Measurements from ENCODE around the gene GDPD5.

The GDPD5 gene

DNA sequence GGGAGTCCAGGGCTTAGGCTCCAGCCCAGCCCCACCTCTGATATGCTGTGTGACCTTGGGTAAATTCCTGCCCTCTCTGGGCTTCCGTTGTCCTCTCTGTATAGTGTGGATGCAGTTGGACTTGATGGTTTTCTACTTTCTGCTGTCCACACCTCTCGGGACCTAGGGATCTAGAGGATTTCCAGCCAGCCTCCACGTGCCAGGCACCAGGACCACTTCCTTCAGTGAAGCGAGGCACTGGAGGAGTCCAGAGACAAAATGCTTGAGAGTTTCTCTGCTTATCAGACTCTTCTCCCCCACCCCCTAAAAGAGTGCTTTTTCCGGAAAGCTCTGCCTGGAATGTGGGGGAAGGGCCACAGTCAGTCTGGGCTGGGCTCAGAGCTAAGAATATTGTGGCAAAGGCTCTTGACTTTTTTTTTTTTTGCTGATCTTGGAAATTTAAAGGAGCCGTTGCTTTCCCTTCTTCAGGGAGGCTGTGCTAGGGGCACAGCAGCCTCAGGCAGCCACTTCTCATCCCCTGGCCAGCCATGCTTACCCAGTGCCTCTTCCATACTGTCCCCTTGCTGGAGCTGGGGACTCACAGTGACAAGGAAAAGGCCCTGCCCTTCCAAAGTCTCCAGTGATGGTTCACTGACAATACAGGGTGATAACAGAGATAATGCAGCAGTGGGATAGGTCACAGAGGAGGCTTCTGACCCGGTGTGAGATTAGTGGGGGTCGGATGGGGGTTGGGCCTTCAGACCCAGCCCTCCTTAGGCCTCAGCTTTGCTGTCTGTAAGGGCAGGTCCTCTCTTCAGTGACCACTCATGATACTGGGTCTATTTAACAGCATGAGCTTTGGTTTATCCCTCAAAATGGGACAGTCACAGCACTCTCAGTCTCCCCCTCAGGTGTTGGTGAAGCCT lies 33.5 kb upstream of the GDPD5 start:
- no peak overlapping the region for H3K4me3 ChIP-seq (IDR thresholded peaks at IDR 0.05; ENCODE audit: insufficient read depth, low read depth, low read length)
- no peak overlapping the region for H3K9ac ChIP-seq
- no peaks in the 10 kb centered on the region for H3K27me3 ChIP-seq (ENCODE audit: insufficient read depth, low read depth)
- no peak overlapping the region for H2AFZ ChIP-seq (ENCODE audit: low read depth)
- H3K36me3 ChIP-seq (ENCODE audit: insufficient read depth), result no peaks in the 10 kb centered on the region
- no peaks in the 10 kb centered on the region for H4K20me1 ChIP-seq (ENCODE audit: insufficient read depth)
- peaks cover 14% of the 10 kb centered on the region for H3K4me1 ChIP-seq (ENCODE audit: low read depth, poor library complexity, severe bottlenecking)
- H3K79me2 ChIP-seq (ENCODE audit: insufficient read depth, low read depth), result peaks cover 6% of the 10 kb centered on the region
- H3K27ac ChIP-seq, result no peak overlapping the region
- no peak overlapping the region for H3K4me2 ChIP-seq
- TF ChIP-seq CTCF (conservative IDR thresholded peaks at IDR 0.05; ENCODE audit: low read depth, low read length), result no peak

GRCh38 chr11:75557666-75558494 lies 32.1 kb upstream of the GDPD5 start:
- no peak overlapping the region for H3K27ac ChIP-seq
- no peak overlapping the region for H3K4me2 ChIP-seq

DNA sequence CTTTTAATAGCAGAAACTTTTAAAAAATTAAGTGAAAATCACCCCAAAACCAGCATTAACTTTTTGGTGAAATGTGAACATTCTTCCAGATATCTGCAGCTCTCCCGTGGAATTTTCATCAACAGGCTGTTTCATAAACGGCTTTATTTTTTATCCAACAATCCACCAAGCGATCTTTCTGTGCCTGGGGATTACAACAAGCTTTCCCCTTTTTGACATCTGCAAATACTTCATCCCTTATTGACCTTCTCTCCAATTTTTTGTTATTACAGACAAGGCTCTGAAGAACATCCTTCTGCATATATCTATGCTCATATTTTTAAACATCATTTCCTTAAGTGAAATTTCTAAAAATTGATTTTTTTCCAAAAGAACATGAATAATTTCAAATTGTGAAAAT lies 30.5 kb upstream of the GDPD5 start:
- no peak overlapping the region for H3K4me2 ChIP-seq
- H4K20me1 ChIP-seq (ENCODE audit: insufficient read depth), result no peaks in the 10 kb centered on the region
- H3K36me3 ChIP-seq (ENCODE audit: insufficient read depth), result no peaks in the 10 kb centered on the region
- H3K79me2 ChIP-seq (ENCODE audit: insufficient read depth, low read depth), result no peaks in the 10 kb centered on the region
- no peaks in the 10 kb centered on the region for H3K27me3 ChIP-seq (ENCODE audit: insufficient read depth, low read depth)
- no peak for TF ChIP-seq CTCF (conservative IDR thresholded peaks at IDR 0.05; ENCODE audit: low read depth, low read length)
- H2AFZ ChIP-seq (ENCODE audit: low read depth), result no peak overlapping the region
- H3K9ac ChIP-seq, result no peak overlapping the region
- H3K4me3 ChIP-seq (IDR thresholded peaks at IDR 0.05; ENCODE audit: insufficient read depth, low read depth, low read length), result no peak overlapping the region
- peaks cover 6% of the 10 kb centered on the region for H3K4me1 ChIP-seq (ENCODE audit: low read depth, poor library complexity, severe bottlenecking)
- no peak overlapping the region for H3K27ac ChIP-seq

More at GRCh38 chr11:75557666-75558494, 32.1 kb upstream of the GDPD5 start:
- no peaks in the 10 kb centered on the region for H3K36me3 ChIP-seq (ENCODE audit: insufficient read depth)
- TF ChIP-seq CTCF (conservative IDR thresholded peaks at IDR 0.05; ENCODE audit: low read depth, low read length), result no peak
- H3K27me3 ChIP-seq (ENCODE audit: insufficient read depth, low read depth), result no peaks in the 10 kb centered on the region
- peaks cover 1% of the 10 kb centered on the region for H3K79me2 ChIP-seq (ENCODE audit: insufficient read depth, low read depth)
- H3K4me3 ChIP-seq (IDR thresholded peaks at IDR 0.05; ENCODE audit: insufficient read depth, low read depth, low read length), result no peak overlapping the region
- H3K9ac ChIP-seq, result no peak overlapping the region
- no peaks in the 10 kb centered on the region for H4K20me1 ChIP-seq (ENCODE audit: insufficient read depth)
- peaks cover 6% of the 10 kb centered on the region for H3K4me1 ChIP-seq (ENCODE audit: low read depth, poor library complexity, severe bottlenecking)
- no peak overlapping the region for H2AFZ ChIP-seq (ENCODE audit: low read depth)

- H3K4me3 ChIP-seq (IDR thresholded peaks at IDR 0.05; ENCODE audit: insufficient read depth, low read depth, low read length), result no peak overlapping the region
- no peak overlapping the region for H3K27ac ChIP-seq
- no peak overlapping the region for H3K9ac ChIP-seq
- peaks cover 6% of the 10 kb centered on the region for H3K4me1 ChIP-seq (ENCODE audit: low read depth, poor library complexity, severe bottlenecking)
- no peaks in the 10 kb centered on the region for H3K36me3 ChIP-seq (ENCODE audit: insufficient read depth)
- H3K79me2 ChIP-seq (ENCODE audit: insufficient read depth, low read depth), result no peaks in the 10 kb centered on the region
- H2AFZ ChIP-seq (ENCODE audit: low read depth), result no peak overlapping the region
- no peak overlapping the region for H3K4me2 ChIP-seq
- H4K20me1 ChIP-seq (ENCODE audit: insufficient read depth), result no peaks in the 10 kb centered on the region
- H3K27me3 ChIP-seq (ENCODE audit: insufficient read depth, low read depth), result no peaks in the 10 kb centered on the region
- no peak for TF ChIP-seq CTCF (conservative IDR thresholded peaks at IDR 0.05; ENCODE audit: low read depth, low read length)
These were observed 29.5 kb upstream of the GDPD5 start for GRCh38 chr11:75555079-75555811.

Measured in KMS-11 (cell line).